Measurements from ENCODE around the gene FPGT. TPM values are rescaled to one million over a fixed set of nuclear protein-coding genes. Genes with fewer than 3 reads are reported as not detected.

Gene FPGT
- total and polyA plus RNA-seq, 4 donors: 12.6 to 39.0 (median 20.6) TPM

DNA sequence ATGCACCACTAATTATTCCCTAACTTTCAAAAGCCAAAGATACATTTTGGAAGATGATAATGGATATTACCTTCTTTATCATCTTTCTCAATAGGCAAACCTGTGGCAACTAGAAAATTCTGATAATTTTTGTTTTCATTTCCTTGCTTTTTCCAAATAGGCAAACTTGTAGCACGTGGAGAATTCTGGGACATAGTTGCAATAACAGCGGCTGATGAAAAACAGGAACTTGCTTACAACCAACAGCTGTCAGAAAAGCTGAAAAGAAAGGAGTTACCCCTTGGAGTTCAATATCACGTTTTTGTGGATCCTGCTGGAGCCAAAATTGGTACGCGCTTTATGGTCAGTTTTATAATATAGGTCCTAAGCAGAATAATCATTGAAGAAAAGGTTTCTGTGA is 1.5 kb downstream of the FPGT start:
- no peak overlapping the region for H3K4me3 ChIP-seq (ENCODE audit: low read depth, low read length)
- H3K9me3 ChIP-seq (ENCODE audit: control insufficient read depth, insufficient read depth, low read length): no peaks in the 10 kb centered on the region
- WGBS (ENCODE audit: insufficient coverage): no CpG with 5 or more reads among the region's 5 CpGs
- H3K27ac ChIP-seq (ENCODE audit: low read depth, low read length): no peak overlapping the region
- DNase-seq (ENCODE audit: low read depth in 4 of 6, low spot score in 6 of 6): no peak
- H3K27me3 ChIP-seq (ENCODE audit: control insufficient read depth, insufficient read depth, low read length): no peaks in the 10 kb centered on the region
- no peaks in the 10 kb centered on the region for H3K36me3 ChIP-seq (ENCODE audit: control insufficient read depth, insufficient read depth, low read length)
- H3K4me1 ChIP-seq (ENCODE audit: control insufficient read depth, insufficient read depth, low read length): no peaks in the 10 kb centered on the region

DNA sequence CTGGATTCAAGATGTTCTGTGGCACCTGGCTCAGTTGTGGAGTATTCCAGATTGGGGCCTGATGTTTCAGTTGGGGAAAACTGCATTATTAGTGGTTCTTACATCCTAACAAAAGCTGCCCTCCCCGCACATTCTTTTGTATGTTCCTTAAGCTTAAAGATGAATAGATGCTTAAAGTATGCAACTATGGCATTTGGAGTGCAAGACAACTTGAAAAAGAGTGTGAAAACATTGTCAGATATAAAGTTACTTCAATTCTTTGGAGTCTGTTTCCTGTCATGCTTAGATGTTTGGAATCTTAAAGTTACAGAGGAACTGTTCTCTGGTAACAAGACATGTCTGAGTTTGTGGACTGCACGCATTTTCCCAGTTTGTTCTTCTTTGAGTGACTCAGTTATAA is 7.2 kb downstream of the FPGT start:
- Histone ChIP-seq H3K4me3 (ENCODE audit: low read depth, low read length) (no peak overlapping the region), H3K9me3 (ENCODE audit: control insufficient read depth, insufficient read depth, low read length) (no peaks in the 10 kb centered on the region), H3K36me3 (ENCODE audit: control insufficient read depth, insufficient read depth, low read length) (no peaks in the 10 kb centered on the region), H3K4me1 (ENCODE audit: control insufficient read depth, insufficient read depth, low read length) (no peaks in the 10 kb centered on the region), H3K27me3 (ENCODE audit: control insufficient read depth, insufficient read depth, low read length) (no peaks in the 10 kb centered on the region), H3K27ac (ENCODE audit: low read depth, low read length) (no peak overlapping the region)
- DNase-seq (ENCODE audit: low read depth in 4 of 6, low spot score in 6 of 6): no peak
- WGBS (ENCODE audit: insufficient coverage): no CpG with 5 or more reads among the region's 2 CpGs

DNA sequence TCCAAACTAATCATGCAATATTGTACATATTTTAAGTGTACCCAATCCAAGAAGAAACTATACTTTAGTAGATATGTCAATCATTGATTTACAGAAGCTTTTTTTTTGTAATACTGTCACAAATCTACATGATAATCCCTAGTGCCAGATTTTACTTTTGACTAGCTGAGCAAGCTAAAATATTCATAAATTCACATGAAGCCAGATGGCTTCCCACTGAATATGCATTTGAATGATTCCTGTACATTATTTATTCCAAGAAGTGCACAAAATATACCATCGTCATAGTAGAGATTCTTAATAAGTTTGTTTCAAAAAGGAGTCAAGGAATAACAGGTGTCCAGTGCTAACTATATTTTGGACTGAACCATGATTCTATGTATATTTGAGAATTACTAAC is 17.2 kb downstream of the FPGT start:
- DNase-seq (ENCODE audit: low read depth in 4 of 6, low spot score in 6 of 6): peak in 1 of 6 donors; percentile 74
- no peaks in the 10 kb centered on the region for H3K9me3 ChIP-seq (ENCODE audit: control insufficient read depth, insufficient read depth, low read length)
- no peak overlapping the region for H3K4me3 ChIP-seq (ENCODE audit: low read depth, low read length)

DNA sequence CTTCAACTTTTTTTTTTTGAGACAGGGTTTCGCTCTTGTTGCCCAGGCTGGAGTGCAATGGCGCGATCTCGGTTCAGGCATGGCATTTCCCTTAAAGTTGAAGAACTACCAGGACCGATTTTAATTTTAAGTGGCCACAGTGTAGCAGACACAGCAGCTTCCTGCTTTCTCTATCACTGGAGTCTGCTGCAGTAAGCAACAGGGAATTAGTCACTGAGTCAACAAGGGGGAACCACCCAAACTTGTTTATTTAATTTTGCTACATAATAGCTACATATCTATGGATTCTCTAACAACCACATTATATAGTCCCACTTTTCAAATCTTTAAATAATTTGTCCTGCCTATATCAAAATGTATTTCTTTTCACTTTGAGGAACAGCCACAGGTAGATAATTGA is 24.7 kb downstream of the FPGT start:
- Histone ChIP-seq H3K27me3 (ENCODE audit: control insufficient read depth, insufficient read depth, low read length) (no peaks in the 10 kb centered on the region), H3K36me3 (ENCODE audit: control insufficient read depth, insufficient read depth, low read length) (no peaks in the 10 kb centered on the region), H3K4me1 (ENCODE audit: control insufficient read depth, insufficient read depth, low read length) (no peaks in the 10 kb centered on the region), H3K9me3 (ENCODE audit: control insufficient read depth, insufficient read depth, low read length) (peaks cover 8% of the 10 kb centered on the region), H3K27ac (ENCODE audit: low read depth, low read length) (no peak overlapping the region), H3K4me3 (ENCODE audit: low read depth, low read length) (no peak overlapping the region)
- WGBS (ENCODE audit: insufficient coverage): 98% methylated on average over 5 of the region's 5 CpGs
- DNase-seq (ENCODE audit: low read depth in 4 of 6, low spot score in 6 of 6): no peak

More for the DNA sequence above, 17.2 kb downstream of the FPGT start:
- no CpG with 5 or more reads among the region's 1 CpG for WGBS (ENCODE audit: insufficient coverage)
- no peaks in the 10 kb centered on the region for H3K27me3 ChIP-seq (ENCODE audit: control insufficient read depth, insufficient read depth, low read length)
- no peaks in the 10 kb centered on the region for H3K36me3 ChIP-seq (ENCODE audit: control insufficient read depth, insufficient read depth, low read length)
- H3K27ac ChIP-seq (ENCODE audit: low read depth, low read length): no peak overlapping the region
- H3K4me1 ChIP-seq (ENCODE audit: control insufficient read depth, insufficient read depth, low read length): no peaks in the 10 kb centered on the region

DNA sequence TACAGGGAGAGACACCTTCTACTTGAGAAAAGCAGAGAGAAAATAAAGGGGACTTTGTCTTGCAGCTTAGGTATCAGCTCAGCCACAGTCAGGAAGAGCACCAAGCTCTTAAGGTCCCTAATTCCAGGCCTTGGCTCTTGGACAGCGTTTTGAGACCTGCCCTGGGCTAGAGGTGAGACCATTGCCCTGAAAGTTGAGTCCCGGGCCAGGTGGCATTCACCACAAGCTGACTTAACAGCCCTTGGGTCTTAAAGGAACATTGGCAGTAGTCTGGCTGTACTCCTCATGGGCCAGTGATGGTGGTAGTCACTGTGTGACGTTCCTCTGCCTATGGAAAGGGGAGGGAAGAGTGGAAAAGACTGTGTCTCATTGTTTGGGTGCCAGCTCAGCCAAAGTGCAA is 25.4 kb downstream of the FPGT start:
- H3K36me3 ChIP-seq (ENCODE audit: control insufficient read depth, insufficient read depth, low read length): no peaks in the 10 kb centered on the region
- H3K4me1 ChIP-seq (ENCODE audit: control insufficient read depth, insufficient read depth, low read length): no peaks in the 10 kb centered on the region
- H3K27me3 ChIP-seq (ENCODE audit: control insufficient read depth, insufficient read depth, low read length): no peaks in the 10 kb centered on the region
- WGBS (ENCODE audit: insufficient coverage): 83% methylated on average over 3 of the region's 3 CpGs
- no peak overlapping the region for H3K4me3 ChIP-seq (ENCODE audit: low read depth, low read length)
- H3K27ac ChIP-seq (ENCODE audit: low read depth, low read length): no peak overlapping the region
- DNase-seq (ENCODE audit: low read depth in 4 of 6, low spot score in 6 of 6): no peak
- peaks cover 9% of the 10 kb centered on the region for H3K9me3 ChIP-seq (ENCODE audit: control insufficient read depth, insufficient read depth, low read length)

DNA sequence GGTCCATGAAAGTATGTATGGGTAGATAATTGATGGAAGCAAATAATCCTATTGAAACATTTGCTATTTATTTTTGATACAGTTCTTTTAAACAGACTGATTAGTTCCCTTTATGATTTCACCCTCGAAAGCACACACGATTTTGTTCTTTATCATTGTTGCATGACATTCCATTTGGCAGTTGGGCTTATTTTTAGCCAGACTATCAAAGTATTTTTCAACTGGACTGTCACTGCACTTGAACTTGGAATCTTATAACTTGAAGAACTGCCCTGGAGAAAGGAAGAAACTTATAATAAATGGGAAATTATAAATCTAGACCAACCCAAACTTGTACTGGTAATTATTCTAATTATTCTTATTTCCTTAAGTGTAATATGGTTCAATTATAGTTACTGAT is 37.1 kb downstream of the FPGT start, which contains the start of gene TNNI3K:
TNNI3K (plus strand) TSS at position 235 of the 400 bp plus-strand sequence; CDS start at position 300, 65 bp downstream.
- H3K4me3 ChIP-seq (ENCODE audit: low read depth, low read length): no peak within 1 kb of the TSS
- H3K36me3 ChIP-seq (ENCODE audit: control insufficient read depth, insufficient read depth, low read length): no peaks in the 10 kb centered on the region
- 100% methylated on average over 2 of the region's 2 CpGs for WGBS (ENCODE audit: insufficient coverage)
- no peaks in the 10 kb centered on the region for H3K27me3 ChIP-seq (ENCODE audit: control insufficient read depth, insufficient read depth, low read length)
- H3K9me3 ChIP-seq (ENCODE audit: control insufficient read depth, insufficient read depth, low read length): no peaks in the 10 kb centered on the region
- H3K4me1 ChIP-seq (ENCODE audit: control insufficient read depth, insufficient read depth, low read length): no peaks in the 10 kb centered on the region
- no peak for DNase-seq (ENCODE audit: low read depth in 4 of 6, low spot score in 6 of 6)
- no peak within 1 kb of the TSS for H3K27ac ChIP-seq (ENCODE audit: low read depth, low read length)

DNA sequence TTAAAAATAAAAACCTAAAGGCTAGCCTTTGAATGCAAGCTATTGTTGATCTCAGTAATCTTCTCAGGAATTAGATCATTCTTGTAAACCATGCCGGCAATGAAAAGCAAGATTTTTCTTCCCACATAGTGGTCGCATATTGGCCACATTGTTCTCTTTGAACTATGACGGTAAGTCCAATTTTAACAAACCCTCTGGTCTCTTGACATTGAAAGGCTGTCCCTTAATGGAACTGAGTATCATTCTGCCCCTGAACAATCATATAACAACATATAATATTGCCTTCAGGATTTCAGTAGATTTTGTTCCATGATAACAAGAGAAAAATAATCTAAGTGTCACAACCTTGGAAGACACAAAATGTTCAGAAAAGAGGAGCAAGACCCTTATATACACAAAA is 38.4 kb downstream of the FPGT start:
- Histone ChIP-seq H3K4me3 (ENCODE audit: low read depth, low read length) (no peak overlapping the region), H3K4me1 (ENCODE audit: control insufficient read depth, insufficient read depth, low read length) (no peaks in the 10 kb centered on the region), H3K36me3 (ENCODE audit: control insufficient read depth, insufficient read depth, low read length) (no peaks in the 10 kb centered on the region), H3K9me3 (ENCODE audit: control insufficient read depth, insufficient read depth, low read length) (no peaks in the 10 kb centered on the region), H3K27ac (ENCODE audit: low read depth, low read length) (no peak overlapping the region), H3K27me3 (ENCODE audit: control insufficient read depth, insufficient read depth, low read length) (no peaks in the 10 kb centered on the region)
- WGBS (ENCODE audit: insufficient coverage): 83% methylated on average over 2 of the region's 3 CpGs
- DNase-seq (ENCODE audit: low read depth in 4 of 6, low spot score in 6 of 6): no peak

DNA sequence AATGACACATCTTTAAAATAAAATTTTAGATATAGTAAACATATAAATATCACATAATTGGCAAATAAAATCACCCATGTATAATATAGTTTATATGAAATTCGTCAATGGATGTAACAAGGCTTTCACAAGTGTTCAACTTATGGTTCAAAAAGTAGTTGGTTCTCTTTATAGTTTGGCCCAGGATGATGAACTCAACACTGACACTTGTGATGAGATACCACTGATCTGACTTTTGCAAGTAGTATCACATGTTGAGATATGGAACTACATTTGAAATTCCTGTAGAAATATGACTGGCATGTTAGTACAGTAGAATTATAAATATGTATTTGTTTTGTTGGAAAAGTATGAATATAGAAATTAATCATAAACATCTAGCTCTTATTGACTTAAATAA is 39.0 kb downstream of the FPGT start:
- H3K4me3 ChIP-seq (ENCODE audit: low read depth, low read length): no peak overlapping the region
- no peaks in the 10 kb centered on the region for H3K4me1 ChIP-seq (ENCODE audit: control insufficient read depth, insufficient read depth, low read length)
- DNase-seq (ENCODE audit: low read depth in 4 of 6, low spot score in 6 of 6): no peak
- no peaks in the 10 kb centered on the region for H3K36me3 ChIP-seq (ENCODE audit: control insufficient read depth, insufficient read depth, low read length)
- H3K27ac ChIP-seq (ENCODE audit: low read depth, low read length): no peak overlapping the region
- H3K9me3 ChIP-seq (ENCODE audit: control insufficient read depth, insufficient read depth, low read length): no peaks in the 10 kb centered on the region
- H3K27me3 ChIP-seq (ENCODE audit: control insufficient read depth, insufficient read depth, low read length): no peaks in the 10 kb centered on the region
- no CpG with 5 or more reads among the region's 1 CpG for WGBS (ENCODE audit: insufficient coverage)

DNA sequence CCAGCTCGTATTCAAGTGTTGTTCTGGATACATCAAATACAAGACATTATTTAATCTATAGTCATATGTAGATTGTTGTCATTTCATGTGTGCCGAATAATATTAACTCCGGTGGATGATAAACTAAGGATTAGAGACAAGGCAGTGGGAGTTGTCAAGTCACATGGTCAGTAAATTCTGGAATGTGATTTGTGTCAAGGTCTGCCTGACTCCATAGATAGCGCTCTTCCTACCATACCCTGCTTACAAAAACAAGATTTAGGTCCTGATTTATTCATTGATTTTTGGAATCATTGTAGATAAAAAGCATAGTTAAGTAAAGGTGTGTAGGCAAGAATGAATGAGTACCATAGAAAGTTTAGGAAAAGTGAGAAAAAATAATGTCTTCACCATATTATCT is 39.7 kb downstream of the FPGT start:
- Histone ChIP-seq H3K27ac (ENCODE audit: low read depth, low read length) (no peak overlapping the region), H3K4me1 (ENCODE audit: control insufficient read depth, insufficient read depth, low read length) (no peaks in the 10 kb centered on the region), H3K27me3 (ENCODE audit: control insufficient read depth, insufficient read depth, low read length) (no peaks in the 10 kb centered on the region), H3K9me3 (ENCODE audit: control insufficient read depth, insufficient read depth, low read length) (no peaks in the 10 kb centered on the region), H3K36me3 (ENCODE audit: control insufficient read depth, insufficient read depth, low read length) (no peaks in the 10 kb centered on the region), H3K4me3 (ENCODE audit: low read depth, low read length) (no peak overlapping the region)
- WGBS (ENCODE audit: insufficient coverage): no CpG with 5 or more reads among the region's 4 CpGs
- no peak for DNase-seq (ENCODE audit: low read depth in 4 of 6, low spot score in 6 of 6)

DNA sequence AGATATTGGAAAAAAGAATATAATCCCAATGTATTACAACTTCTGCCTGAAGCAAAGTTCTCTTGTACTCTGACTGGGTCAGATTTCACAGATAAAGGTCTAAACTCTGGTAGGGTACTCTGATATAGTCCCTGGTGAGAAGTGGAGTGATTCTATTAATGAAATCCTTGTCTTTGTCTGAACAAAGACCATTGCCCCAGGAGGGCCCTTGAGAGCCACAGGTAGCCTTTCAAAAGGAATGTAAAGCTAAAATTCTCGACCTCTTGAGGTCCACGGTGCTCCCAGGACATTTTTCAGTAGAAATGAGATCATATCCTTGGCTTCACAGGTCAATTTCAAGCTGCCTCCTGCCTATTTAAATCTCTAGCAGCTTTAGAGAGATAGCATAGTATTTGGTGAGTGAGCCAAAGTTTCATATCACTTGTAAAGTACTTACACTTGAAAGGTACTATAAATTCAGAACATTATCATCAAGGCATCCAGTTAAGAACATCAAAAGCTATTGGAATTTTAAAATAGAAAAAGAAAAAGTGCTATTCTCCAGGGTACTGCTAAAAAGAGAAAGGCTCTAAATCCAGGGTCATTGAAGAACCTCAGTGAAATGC is 47.2 kb downstream of the FPGT start:
- Histone ChIP-seq H3K9me3 (ENCODE audit: control insufficient read depth, insufficient read depth, low read length) (no peaks in the 10 kb centered on the region), H3K27me3 (ENCODE audit: control insufficient read depth, insufficient read depth, low read length) (no peaks in the 10 kb centered on the region), H3K27ac (ENCODE audit: low read depth, low read length) (no peak overlapping the region), H3K36me3 (ENCODE audit: control insufficient read depth, insufficient read depth, low read length) (peaks cover 2% of the 10 kb centered on the region), H3K4me1 (ENCODE audit: control insufficient read depth, insufficient read depth, low read length) (no peaks in the 10 kb centered on the region), H3K4me3 (ENCODE audit: low read depth, low read length) (no peak overlapping the region)
- DNase-seq (ENCODE audit: low read depth in 4 of 6, low spot score in 6 of 6): no peak
- 0% methylated on average over 1 of the region's 2 CpGs for WGBS (ENCODE audit: insufficient coverage)

Measured in spinal cord (tissue), 10 donors.